ENCODE data around the gene GAS7. TPM values are rescaled to one million over a fixed set of nuclear protein-coding genes. Genes with fewer than 3 reads are reported as not detected.

GAS7 gene
- polyA plus RNA-seq, 5 donors = 32.0 to 39.7 (median 32.2) TPM

DNA sequence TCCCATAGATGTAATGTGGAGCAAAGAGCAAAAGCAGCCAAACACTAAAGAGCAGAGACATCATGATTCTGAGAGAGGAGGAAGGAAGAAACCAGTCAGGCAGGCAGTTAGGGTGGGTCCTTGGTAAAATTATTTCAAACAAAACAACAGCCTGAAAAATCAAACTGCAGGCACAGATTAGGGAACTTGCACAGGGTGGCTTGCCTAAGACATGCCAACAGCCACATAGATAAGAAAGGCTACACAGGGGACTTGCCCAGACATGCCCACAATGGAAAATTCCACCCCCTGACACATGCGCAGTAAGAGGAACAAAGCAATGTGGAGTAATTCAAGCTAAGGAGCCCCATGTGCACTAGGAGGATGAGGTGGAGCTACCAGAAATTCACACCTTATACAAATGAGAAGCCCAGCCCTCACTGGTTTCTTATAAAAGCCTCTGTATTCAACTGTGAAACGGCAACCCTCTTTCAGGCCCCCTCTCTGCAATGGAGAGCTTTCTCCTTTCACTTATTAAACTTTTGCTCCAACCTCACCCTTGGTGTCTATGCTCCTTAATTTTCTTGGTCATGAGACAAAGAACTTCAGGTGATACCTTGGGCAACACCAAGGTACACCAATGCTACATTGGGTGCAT is 7.3 kb upstream of the GAS7 start:
- DNase-seq = no peak

DNA sequence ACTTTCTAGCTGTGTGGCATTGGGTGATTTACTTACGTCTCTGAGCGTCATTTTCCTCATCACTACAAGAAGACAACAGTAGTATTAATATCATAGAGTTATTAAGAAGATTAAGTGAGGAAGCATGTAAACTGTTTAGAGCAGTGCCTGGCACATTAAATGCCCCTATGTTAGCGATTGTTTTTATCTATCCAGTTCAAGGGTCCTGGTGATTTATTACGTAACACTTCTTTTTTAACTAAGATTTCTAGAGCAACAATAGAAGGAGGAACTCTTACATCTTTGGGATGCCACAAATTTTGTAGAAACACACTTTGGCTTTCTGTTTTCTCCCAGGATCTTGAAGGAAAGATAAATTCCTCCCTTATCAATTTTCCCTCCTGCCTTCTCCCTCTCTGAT is 3.3 kb upstream of the GAS7 start:
- DNase-seq = no peak

DNA sequence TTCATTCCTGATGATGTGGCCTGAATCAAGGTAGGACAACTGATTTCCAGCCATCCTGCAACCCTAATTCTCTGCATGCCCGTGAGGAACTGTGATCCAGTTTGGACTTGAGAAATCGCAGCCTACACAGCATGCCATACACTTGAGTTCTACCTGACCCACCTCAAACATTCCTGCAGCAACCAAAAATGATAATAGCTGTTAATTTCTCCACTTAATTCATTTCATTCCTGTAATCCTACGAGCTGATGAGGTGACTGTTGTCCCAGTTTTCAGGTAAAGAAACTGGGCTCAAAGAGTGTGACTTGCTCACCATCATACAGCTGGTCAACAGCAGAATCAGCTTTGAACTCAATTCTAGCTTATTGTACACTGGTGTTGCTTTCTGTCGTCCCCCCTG is 2.2 kb upstream of the GAS7 start:
- DNase-seq = no peak

DNA sequence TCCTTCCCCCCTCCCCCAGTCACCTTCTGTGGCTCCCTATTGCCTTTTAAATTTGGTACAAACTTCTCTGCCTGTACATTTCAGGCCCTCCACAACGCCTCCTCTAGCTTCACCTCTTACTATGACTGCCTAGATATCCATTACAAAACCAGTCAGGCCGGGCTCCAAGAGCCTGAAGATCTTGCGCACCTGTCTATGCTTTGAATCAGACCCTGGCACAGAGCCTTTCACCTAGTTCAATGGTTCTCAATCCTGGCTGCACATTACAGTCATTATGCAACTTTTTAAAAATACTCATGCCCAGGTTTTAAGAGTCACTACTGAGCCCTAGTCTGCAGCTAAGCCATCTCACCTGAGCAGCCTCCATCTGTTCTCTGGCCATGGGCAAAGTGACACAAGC is 1.6 kb upstream of the GAS7 start:
- DNase-seq = no peak

DNA sequence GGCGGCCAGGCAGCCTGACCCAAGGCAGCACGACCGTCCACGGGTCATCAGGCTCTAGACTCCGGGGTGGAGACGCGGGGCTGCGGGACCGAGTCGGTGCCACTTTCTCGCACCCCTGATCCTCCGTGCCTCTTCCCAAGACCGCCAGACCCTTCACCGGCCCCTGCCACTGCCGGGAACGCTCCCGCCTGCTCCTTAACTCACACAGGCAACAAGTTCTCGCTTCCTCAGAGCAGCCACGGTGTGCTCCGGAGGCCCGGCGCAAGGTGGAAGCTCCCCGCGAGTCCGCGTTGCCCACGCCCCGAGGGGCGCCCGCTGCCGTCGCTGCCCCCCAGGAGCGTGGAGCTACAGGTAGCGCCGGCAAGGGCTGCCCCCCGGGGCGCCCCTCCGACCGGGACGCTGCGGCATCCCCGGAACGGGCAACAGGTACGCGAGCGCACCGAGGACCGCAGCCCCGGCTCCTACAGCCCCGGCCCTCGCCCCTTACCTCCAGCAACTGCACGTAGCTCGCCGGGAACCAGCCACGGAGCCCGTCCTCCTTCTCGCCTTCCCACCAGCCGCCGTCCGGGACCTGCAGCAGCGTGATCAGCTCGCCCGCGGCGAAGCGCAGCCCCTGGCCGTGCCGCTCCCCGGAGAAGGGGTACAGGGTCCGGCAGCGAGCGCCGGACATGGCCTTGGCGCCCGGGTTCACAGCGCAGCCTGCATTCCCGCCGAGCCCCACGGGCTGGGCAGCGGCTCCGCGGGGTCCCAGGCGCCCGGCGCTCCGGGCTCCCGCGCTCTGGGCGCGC is 491 bp downstream of the GAS7 start:
- peak in 1 of 2 donors; percentile 23 for DNase-seq

DNA sequence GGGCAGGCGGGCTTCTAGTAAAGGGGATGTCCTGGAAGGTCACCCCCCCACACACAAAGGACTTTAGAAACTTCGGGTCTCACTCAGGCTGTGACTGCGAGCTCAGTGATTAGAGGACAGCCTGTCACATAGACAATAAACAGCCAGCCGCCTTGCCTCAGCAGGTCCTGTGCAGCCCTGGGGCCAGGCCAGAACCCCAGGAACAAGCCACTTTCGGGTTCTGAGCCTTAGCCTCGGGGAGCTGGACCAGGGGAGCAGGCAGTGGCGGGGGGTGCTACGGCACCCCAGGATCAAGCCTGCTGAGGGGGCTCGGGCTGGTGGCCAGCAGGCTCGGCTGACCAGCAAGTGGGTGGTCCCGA is 1.1 kb downstream of the GAS7 start:
- DNase-seq = no peak

DNA sequence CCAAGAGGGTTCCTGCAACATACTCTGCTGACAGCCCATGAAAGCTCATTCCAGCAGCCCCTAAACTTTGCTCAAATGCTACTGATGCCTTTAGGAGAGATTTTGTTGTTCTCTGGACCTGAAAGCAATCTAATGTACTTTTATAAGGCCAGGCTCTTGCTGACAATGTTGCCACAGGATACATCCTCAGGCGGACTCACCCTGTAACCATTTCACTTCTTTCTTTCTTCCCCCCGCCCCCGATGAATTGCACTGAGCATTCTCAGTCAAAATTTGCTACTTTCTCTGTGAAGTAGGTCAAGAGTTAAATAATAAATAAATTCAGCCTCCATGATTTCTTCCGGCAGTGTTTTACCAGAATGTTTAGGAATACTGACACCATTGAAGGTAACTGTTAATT is 1.5 kb downstream of the GAS7 start:
- DNase-seq = no peak

DNA sequence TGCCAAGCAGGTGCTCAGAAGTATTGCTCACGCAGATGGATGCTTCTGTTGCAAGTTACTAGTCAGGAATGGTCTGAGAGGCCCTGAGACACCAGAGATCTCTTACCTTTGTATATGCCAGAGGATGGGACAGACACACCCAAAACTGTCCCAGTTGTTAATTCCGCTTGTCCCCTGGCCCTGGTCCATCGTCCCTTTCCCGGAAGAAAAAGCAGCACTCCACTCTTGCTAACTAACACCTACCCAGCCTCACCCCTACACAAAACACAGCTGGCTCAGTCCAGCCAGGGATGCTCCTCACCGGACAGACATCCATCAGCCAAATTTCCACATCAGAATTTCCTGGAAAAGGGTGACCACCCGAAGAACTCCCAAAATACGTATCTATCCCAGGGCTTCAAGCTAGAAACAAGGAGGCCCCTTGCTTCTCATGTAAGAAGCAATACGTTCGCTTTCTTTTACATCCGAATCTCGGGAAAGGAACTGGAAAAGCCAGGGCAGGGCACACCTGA is 2.0 kb downstream of the GAS7 start:
- no peak for DNase-seq

DNA sequence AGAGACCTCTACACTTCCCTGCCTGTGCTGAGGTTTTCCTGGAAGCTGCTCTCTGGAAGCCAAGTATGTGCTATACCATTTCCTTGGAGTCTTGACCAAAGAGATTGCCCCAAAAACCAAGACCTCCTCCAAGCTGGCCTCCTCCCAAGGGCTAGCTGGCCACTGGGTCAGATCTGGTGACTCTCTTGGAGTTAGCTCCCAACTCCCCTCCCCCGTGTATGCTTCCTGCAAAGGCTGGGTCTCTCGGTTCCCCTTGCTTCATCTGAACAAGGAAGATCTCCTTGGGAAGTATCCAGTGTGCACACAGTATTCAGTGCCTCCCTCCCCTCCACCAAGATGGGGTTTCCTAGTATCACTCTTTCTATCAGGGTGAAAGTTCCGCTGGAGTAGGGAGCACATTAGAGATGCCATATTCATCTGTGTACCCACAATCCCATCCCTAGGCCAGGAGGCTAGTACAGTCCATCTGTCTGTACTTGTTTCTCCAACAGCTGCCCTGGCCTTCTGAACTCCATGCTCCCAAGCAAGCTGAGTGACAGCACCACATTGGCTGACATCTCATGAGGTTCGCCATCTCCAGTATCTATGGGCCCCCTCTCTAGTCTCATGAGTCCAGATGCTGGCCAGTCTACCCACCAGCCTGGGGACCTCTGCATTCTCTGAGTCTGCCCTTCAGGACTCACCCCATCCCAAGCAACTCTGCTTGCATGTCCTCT is 3.2 kb downstream of the GAS7 start:
- no peak for DNase-seq

DNA sequence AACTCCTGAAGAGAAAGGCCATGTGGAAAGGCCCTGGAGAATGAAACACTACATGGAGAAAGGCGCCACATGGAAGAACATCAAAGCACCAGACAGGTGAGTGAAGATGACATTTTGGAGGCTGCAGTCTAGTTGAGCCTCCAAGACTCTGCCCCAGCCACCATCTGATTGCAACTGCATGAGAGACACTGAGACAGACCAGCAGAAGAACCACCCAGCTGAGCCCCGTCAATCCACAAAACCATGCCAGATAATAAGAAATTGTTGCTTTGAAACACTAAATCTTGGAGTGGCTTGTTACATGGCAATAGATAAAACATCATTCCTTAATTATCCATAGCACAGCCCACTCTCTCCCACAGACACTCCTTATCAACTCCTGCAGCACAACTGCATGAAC is 4.8 kb downstream of the GAS7 start:
- DNase-seq = no peak

DNA sequence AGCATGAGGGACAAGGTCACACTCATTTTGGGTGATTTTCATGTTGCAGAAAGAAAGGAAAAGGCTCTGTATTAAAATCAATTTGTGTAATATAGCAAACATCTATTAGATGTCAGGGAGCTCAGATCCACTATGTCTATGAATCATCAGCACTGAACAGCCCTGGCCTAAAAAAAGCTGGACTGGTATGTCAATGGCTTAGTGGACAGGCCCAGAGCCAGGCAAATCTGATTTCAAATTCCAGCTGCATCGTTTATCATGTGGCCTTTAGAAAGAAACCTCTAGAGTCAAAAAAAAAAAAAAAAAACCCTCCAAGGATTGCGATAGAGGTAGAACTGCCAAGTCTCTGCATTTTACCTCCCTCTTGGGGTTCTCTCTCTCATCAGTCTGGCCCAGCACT is 5.4 kb downstream of the GAS7 start:
- DNase-seq = no peak

DNA sequence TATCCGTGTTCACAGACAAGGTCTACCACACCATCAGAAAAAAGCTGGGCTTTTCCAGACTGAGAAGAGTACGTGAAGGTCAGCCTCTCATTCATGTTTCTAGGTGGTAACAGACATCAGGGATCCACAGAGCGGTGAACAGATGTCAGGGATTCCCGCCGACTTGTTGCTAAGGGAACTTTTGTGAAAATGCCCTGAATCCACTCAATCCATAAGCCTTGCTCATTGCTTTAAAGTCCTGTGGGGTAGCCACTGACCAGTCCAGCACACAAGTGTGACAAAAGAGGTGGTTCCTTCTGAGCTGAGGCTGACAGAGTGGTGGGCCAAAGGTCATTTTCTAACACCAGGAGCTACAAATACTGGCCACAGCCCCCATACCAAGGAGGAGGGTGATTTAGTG is 5.9 kb downstream of the GAS7 start:
- DNase-seq = no peak

DNA sequence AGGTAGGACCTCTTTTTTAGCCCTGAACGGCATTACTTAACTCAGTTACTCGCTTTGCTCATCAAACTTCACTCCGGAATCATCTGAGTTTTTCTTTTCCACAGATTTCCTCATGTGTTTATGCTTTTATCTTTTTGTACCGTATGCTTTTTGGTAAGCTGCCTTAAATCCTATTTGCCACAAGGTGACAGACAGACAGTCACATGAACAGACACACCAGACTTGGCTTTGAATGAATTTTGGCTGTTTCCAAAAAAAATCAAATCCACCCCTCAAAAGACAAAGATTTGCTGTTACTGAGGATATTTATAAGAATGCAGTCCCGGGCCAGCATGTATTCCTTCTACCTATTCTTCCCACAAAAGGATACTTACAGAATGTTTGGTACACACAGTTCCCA is 10.9 kb downstream of the GAS7 start:
- DNase-seq = no peak

DNA sequence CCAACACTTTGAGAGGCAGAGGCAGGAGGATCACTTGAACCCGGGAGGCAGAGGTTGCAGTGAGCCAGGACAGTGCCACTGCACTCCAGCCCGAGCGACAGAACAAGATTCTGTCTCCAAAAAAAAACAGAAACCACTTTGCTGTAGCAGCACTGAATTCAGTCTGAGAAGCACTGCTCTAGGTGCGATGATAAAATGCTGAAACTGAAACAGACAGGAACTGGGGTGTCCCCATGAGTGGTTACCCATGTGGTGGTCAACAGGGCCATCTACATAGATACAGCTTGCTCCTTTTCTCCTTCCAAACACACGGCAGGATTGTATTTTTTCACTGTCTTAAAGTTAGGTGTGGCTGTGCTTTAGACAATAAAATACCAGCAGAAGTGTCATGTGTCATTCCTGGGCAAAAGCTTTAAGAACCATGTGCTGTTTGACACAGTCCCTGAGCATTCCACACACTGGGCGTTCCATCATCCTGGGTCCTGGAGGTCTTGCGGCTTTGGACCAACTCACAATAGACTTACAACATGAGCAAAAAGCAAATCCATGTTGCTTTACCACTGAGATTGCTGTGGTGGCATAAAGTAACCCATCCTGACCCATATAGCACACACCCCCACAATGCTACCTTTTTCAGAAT is 11.5 kb downstream of the GAS7 start:
- no peak for DNase-seq

DNA sequence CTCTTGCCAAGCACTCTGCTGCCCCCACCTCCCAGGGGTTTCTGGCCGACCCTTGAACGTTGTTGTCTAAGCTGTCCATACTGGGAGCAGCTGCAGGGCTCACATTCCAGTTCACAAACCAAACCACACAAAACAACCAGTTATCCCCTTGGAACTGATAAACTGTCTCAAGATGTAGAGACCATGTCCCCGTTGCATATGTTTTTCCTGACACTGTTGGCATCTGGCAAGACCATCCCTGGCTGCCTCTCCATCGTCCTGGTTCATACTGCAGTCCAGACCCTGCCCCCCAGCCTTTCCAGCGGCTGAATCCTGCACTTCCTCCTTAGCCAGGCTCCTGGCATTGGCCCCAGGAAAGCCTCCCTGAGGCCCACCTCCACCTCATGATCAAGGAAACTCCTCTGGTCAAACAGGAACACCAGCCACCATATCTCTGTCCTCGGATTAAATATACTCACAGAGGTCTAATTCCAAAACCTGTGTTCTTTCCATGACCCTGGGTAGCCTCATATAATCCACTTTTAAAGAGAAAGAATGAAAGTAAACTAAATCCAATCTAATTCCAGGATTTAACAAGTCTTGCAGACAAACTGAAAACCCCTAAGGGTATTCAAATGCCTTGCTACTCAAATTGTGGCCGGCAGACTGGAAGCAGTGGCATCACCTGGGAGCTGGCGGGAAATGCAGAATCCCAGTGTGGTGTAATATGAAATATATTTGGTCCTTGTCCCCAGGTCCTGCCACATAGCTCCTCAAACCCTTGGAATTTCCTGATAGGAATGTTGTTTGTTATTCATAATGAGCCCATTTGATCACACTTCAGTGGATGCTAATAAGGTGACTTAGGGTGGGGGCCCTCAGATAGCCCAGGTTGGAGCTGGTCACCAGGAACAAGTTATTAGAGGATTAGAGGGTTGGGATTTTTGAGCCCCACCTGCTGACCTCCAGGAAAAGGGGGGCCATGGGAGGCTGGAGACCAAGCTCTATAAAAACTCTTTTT is 14.2 kb downstream of the GAS7 start:
- DNase-seq = no peak

DNA sequence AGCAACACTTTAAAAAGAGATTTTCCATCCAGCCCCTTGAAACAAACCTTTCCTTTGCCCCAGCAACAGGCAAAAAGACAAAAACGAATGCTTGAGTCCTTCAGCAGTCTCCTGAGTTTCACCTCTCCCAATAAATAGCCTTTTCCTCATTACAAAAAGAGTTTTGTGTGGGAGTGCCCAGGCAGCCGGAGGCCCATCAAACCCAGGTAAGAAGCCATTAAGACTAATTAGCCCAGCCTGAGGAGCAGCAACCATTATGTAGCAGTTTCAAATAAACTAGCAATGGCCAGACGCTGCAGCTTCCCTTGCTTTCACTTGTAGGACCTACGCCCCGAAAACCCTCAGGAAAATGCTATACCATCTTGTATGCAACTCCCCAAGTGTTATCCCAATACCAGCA is 15.6 kb downstream of the GAS7 start:
- no peak for DNase-seq

DNA sequence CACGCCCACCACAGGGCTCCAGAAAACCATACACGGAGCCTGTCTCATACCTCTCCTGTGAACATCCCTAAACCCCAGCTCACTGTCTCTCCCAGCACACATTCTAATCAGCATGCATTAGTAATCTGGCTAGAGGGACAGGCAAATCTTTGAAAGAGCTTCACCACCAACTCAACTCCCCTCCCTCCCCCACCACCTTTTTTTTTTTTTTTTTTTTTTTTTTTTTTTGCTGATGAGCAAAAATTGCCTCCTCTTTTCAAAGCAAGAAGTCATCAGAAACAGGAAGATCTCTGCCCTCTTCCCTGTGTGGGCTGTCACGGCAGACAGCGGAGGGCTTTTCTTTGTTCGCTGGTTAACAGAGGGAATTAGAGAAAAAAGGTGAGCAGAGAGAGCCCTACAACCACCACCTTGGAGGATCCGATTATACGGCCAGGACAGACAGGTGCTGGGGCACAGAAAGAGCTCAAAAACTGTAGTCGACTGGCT is 19.9 kb downstream of the GAS7 start:
- DNase-seq = no peak

DNA sequence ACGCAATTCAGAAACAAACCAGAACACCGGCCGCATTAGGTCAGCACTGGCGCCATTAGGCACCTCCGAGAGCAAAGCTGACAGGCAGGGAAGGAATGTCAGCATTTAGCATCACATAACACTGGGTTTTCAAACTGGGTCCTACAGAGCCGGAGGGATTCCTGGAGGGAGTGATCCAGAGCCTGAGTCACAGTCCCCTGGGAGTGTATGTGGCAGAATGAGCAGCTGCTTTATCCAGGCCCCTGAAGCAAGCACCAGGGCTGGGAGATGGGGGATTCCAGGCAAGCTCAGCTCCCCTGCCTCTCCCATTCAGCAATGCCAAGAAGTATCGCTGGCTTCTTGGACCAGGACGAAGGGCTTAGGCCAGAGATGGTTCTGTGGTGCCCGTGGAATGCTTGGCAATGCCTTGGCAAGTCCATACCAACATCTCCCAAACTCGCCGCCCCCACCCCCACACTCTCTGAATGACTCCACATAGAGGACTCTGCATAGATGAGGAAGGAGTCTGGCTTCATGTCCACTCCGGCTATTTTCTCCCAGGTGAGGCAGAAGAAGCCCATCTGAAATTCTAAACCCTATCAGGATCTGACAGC is 20.4 kb downstream of the GAS7 start:
- DNase-seq = no peak

DNA sequence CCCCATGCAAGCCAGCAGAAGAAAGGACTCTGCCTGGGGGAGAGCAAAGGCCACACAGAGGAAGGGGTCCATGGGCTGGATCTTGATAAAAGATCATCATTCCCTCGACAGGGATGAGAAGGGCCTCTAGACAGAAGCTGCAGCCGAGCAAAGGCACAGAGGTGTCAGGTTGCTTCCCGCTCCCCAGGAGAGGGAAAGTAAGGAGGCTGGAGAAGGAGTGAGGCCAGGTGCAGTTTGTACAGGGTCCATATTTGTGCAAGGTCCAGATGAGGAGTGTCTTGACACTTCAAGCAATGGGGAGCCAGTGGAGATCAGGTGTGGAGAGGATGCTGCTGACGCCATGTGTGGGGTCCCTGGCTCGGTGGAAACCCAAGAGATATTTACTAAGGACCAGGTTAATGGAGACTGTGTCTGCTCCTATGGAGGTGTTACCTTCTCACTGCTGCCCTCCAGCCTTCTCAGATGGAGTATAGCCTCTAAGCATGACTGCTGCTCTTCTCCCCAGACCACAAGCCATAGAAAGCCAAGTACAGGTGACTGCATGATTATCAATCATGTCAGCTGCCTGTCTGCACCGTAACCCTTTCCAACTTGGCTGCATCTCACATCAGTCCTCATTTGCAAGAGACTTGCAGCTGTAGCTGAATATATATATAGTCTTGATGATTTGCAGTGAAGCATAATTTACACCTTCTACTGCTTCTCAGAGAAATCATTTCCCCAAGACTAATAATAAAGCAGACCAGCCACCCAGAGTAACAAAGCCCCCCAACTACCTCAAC is 21.1 kb downstream of the GAS7 start:
- no peak for DNase-seq

DNA sequence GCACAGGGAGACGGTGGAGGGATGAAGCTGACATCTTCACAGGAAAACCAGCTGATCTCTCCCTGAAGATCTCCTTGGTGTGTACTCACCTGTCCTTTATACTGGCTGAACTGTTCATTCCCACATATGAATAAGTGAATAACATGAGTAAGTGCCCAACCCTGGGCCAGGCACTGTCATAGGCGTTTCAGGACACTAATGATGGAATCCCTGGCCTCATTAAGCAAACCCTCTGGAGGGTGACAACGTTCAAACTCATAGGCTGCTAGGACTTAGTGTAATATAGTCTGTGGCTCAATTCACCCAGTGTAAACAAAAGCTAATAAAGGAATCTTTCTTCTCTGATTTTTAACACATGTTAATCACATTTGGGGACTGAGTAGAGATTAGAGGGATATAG is 24.5 kb downstream of the GAS7 start:
- no peak for DNase-seq

Measured in right lung (tissue), 5 donors.